Loucy (cell line): Measurements from ENCODE around the gene COLEC11.

Source experiments
- H2AFZ ChIP-seq: fragments of 200-600 bp; sonication (generic); 2 replicates; pipeline ENCODE4 v1.6.0; 2016; ENCODE audit warnings: antibody characterized with exemption, mild to moderate bottlenecking, low read length, moderate library complexity
- H3F3A ChIP-seq: fragments of 200-600 bp; 2 replicates; pipeline ENCODE4 v1.6.0; 2016; ENCODE audit warnings: antibody characterized with exemption, low read depth, mild to moderate bottlenecking
- H3K27me3 ChIP-seq: fragments of 200-600 bp; sonication (generic); 2 replicates; pipeline ENCODE4 v1.6.1; 2014; ENCODE audit warnings: low read length, mild to moderate bottlenecking; ENCODE audit not compliant: insufficient read depth, poor library complexity, severe bottlenecking
- H3K36me3 ChIP-seq: fragments of 200-600 bp; sonication (generic); 2 replicates; pipeline ENCODE4 v1.6.1; 2016; ENCODE audit warnings: low read length; ENCODE audit not compliant: insufficient read depth
- H3K4me1 ChIP-seq: fragments of 200-600 bp; sonication (generic); 2 replicates; pipeline ENCODE4 v1.5.1; 2014; ENCODE audit warnings: low read length, mild to moderate bottlenecking; ENCODE audit not compliant: insufficient read depth, poor library complexity, severe bottlenecking
- H3K4me2 ChIP-seq: fragments of 200-600 bp; sonication (generic); 2 replicates; pipeline ENCODE4 v1.6.0; 2014; ENCODE audit warnings: antibody characterized with exemption, low read length, low read depth, mild to moderate bottlenecking; ENCODE audit not compliant: poor library complexity, severe bottlenecking
- H3K4me3 ChIP-seq: fragments of 200-600 bp; sonication (generic); 2 replicates; pipeline ENCODE4 v1.5.1; 2014; ENCODE audit warnings: low read length, mild to moderate bottlenecking, mixed read lengths; ENCODE audit not compliant: poor library complexity, severe bottlenecking
- H3K79me2 ChIP-seq: fragments of 200-600 bp; sonication (generic); 2 replicates; pipeline ENCODE4 v1.6.1; 2014; ENCODE audit warnings: low read length; ENCODE audit not compliant: insufficient read depth
- H3K9ac ChIP-seq: fragments of 200-600 bp; sonication (generic); 2 replicates; pipeline ENCODE4 v1.6.0; 2014; ENCODE audit warnings: mild to moderate bottlenecking, low read depth, low read length, moderate library complexity; ENCODE audit not compliant: poor library complexity, severe bottlenecking
- H3K9me2 ChIP-seq: fragments of 200-600 bp; sonication (generic); replicated peaks from 2 replicates; pipeline ENCODE4 v1.6.1; 2016; ENCODE audit warnings: low read depth, low read length, mixed read lengths
- H3K9me3 ChIP-seq: fragments of 200-600 bp; sonication (generic); 2 replicates; pipeline ENCODE4 v1.6.1; 2014; ENCODE audit warnings: mild to moderate bottlenecking, antibody characterized with exemption, low read length, low read depth; ENCODE audit not compliant: insufficient read depth
- H4K20me1 ChIP-seq: fragments of 200-600 bp; sonication (generic); 2 replicates; pipeline ENCODE4 v1.6.0; 2014; ENCODE audit warnings: antibody characterized with exemption, low read length, mild to moderate bottlenecking; ENCODE audit not compliant: insufficient read depth, poor library complexity, severe bottlenecking
- CTCF ChIP-seq: fragments of 200-600 bp; sonication (generic); conservative IDR thresholded peaks from 2 replicates; pipeline ENCODE4 v1.5.1; 2014; ENCODE audit warnings: mild to moderate bottlenecking, antibody characterized with exemption, low read length
- EZH2phosphoT487 ChIP-seq: fragments of 200-600 bp; IDR thresholded peaks from 2 replicates; pipeline ENCODE4 v1.6.1; 2018; ENCODE audit warnings: antibody characterized with exemption, mild to moderate bottlenecking, moderate library complexity, borderline replicate concordance

COLEC11 gene

GRCh38 chr2:3643371-3644245, 48.7 kb downstream of the COLEC11 start:
- H3K4me1 ChIP-seq = no peaks in the 10 kb centered on the region
- no peaks in the 10 kb centered on the region for H3K9me3 ChIP-seq
- H3F3A ChIP-seq = no peaks in the 10 kb centered on the region
- H4K20me1 ChIP-seq = no peaks in the 10 kb centered on the region
- no peaks in the 10 kb centered on the region for H3K79me2 ChIP-seq
- H3K27me3 ChIP-seq = no peaks in the 10 kb centered on the region
- H3K9ac ChIP-seq = no peak overlapping the region
- TF ChIP-seq CTCF (no peak), EZH2phosphoT487 (no peak)
- no peaks in the 10 kb centered on the region for H3K36me3 ChIP-seq
- H3K9me2 ChIP-seq = no peaks in the 10 kb centered on the region
- H2AFZ ChIP-seq = no peak overlapping the region
- no peak overlapping the region for H3K4me3 ChIP-seq
- H3K4me2 ChIP-seq = no peak overlapping the region

DNA sequence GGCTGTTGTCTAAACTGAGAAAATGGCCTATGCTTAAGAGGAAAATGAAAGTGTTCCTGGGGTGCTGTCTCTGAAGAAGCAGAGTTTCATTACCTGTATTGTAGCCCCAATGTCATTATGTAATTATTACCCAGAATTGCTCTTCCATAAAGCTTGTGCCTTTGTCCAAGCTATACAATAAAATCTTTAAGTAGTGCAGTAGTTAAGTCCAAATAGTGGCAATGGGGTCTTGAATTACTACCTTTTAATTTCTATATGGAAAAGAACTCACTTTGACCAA, 49.3 kb downstream of the COLEC11 start:
- Histone ChIP-seq H3K9me3 (no peaks in the 10 kb centered on the region), H3K79me2 (no peaks in the 10 kb centered on the region), H2AFZ (no peak overlapping the region), H3K36me3 (no peaks in the 10 kb centered on the region), H3K4me3 (no peak overlapping the region), H3F3A (no peaks in the 10 kb centered on the region), H4K20me1 (no peaks in the 10 kb centered on the region), H3K4me1 (no peaks in the 10 kb centered on the region), H3K4me2 (no peak overlapping the region), H3K27me3 (no peaks in the 10 kb centered on the region), H3K9me2 (no peaks in the 10 kb centered on the region), H3K9ac (no peak overlapping the region)
- no peak for TF ChIP-seq CTCF
- no peak for TF ChIP-seq EZH2phosphoT487

DNA sequence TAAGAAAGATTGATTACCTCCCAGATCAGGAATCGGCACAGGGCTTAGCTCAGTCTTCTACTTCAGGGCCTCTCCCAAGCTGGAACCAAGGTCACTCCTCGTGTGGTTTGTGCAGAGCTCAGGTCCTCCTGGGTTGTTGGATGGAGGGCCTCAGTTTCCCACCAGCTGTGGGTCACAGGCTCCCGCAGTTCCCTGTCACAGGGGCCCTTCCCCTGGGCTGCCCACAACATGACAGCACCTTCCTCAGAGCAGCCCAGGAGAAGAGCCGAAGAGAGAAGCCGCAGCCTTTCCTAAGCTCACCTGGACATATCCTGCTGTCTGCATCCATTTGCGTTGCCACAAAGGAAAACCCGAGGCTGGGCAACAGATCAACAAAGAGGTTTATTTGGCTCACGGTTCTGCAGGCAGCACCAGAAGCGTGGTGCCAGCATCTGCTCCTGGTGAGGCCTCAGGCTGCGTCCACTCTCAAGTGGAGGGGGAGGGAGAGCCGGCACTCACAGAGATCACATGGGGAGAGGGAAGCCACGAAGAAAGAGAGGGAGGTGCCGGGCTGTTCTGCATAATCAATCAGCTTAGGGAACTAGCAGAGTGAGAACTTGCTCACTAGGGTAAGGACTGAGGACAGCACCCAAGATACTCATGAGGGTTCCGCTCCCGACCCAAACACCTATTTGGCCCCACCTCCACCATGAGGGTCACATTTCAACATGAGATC, 50.1 kb downstream of the COLEC11 start:
- no peak overlapping the region for H3K4me3 ChIP-seq
- H2AFZ ChIP-seq = no peak overlapping the region
- H3K9me3 ChIP-seq = no peaks in the 10 kb centered on the region
- H3K36me3 ChIP-seq = no peaks in the 10 kb centered on the region
- no peak overlapping the region for H3K9ac ChIP-seq
- no peaks in the 10 kb centered on the region for H3K79me2 ChIP-seq
- no peaks in the 10 kb centered on the region for H3K27me3 ChIP-seq
- H3K4me2 ChIP-seq = no peak overlapping the region
- no peaks in the 10 kb centered on the region for H3F3A ChIP-seq
- H3K4me1 ChIP-seq = no peaks in the 10 kb centered on the region
- TF ChIP-seq EZH2phosphoT487 (no peak), CTCF (no peak)
- H4K20me1 ChIP-seq = no peaks in the 10 kb centered on the region
- H3K9me2 ChIP-seq = no peaks in the 10 kb centered on the region
